Lower lobe of right lung (tissue), 2 donors: Measurements from ENCODE around the gene MED13L. TPM values are rescaled to one million over a fixed set of nuclear protein-coding genes. Genes with fewer than 3 reads are reported as not detected.
A peak's percentile ranks its signal among the peaks of the same experiment; 100 is the strongest.
"Not testable (repeated sequence)": the region's sequence is repeated elsewhere in the genome, so short reads cannot be mapped to it uniquely, and the experiment has no call there.

Experiments used
- ATAC-seq, 2 donors: fragments of 200-7000 bp; cut with Tn5 transposase; one replicate each; pipeline ENCODE4 v1.9.1; 2020 to 2022; ENCODE audit warnings: mild to moderate bottlenecking in 2 of 2, moderate library complexity in 2 of 2
- DNase-seq: peaks from one replicate; pipeline ENCODE4 v3.0.0-alpha.2; 2020
- H3K27ac ChIP-seq: fragments of 200-600 bp; one replicate; pipeline ENCODE4 v1.8.0; 2022
- H3K27me3 ChIP-seq: fragments of 200-600 bp; one replicate; pipeline ENCODE4 v1.8.0; 2022; ENCODE audit warnings: low read depth
- H3K36me3 ChIP-seq: fragments of 200-600 bp; one replicate; pipeline ENCODE4 v1.8.0; 2022; ENCODE audit warnings: mild to moderate bottlenecking
- H3K4me1 ChIP-seq: fragments of 200-600 bp; one replicate; pipeline ENCODE4 v1.8.0; 2022
- H3K4me3 ChIP-seq: fragments of 200-600 bp; one replicate; pipeline ENCODE4 v1.8.0; 2022; ENCODE audit warnings: mild to moderate bottlenecking
- H3K9me3 ChIP-seq: fragments of 200-600 bp; one replicate; pipeline ENCODE4 v1.8.0; 2022
- CTCF ChIP-seq: fragments of 200-600 bp; IDR thresholded peaks from one replicate; pipeline ENCODE4 v1.8.0; 2022; ENCODE audit warnings: antibody characterized with exemption, mild to moderate bottlenecking
- intact Hi-C: fragments of 100-400 bp; cut with DNase I; formaldehyde crosslinking; loops from one replicate; pipeline ENCODE4 v1.11.0; 2022
- total RNA-seq: library from RNA; stranded (reverse); fragmentation: NEBNext Ultra II Directional; extraction: Animal tissue kit (Norgen Biotek cat#: 25700); gene quantifications from one replicate; pipeline ENCODE4 v1.2.1, GENCODE V29; 2021
- donor health status: DM: no; HTN: yes; CAD: no; lungs with severe emphysema.

Gene MED13L
- total RNA-seq, 1 donor from 2014 or later = 148 TPM

GRCh38 chr12:116133149-116133548 lies 144.3 kb downstream of the MED13L start:
- Histone ChIP-seq H3K27me3 (no peaks in the 10 kb centered on the region), H3K9me3 (no peaks in the 10 kb centered on the region), H3K4me3 (no peak overlapping the region), H3K27ac (no peak overlapping the region), H3K36me3 (no peaks in the 10 kb centered on the region), H3K4me1 (peaks cover 69% of the 10 kb centered on the region)
- no peak for DNase-seq
- TF ChIP-seq CTCF = no peak
- intact Hi-C loops = no loop called here
- ATAC-seq = peak; percentile 88 to 89

GRCh38 chr12:116131987-116132386 lies 145.5 kb downstream of the MED13L start:
- intact Hi-C loops, H3K27me3 ChIP-seq, H3K27ac ChIP-seq, H3K36me3 ChIP-seq, H3K4me3 ChIP-seq, H3K9me3 ChIP-seq: not testable (repeated sequence)
- H3K4me1 ChIP-seq = peaks cover 75% of the 10 kb centered on the region
- DNase-seq (peak; percentile 53), ATAC-seq (peak; percentile 71 to 81)

GRCh38 chr12:116131176-116131575 lies 146.3 kb downstream of the MED13L start:
- TF ChIP-seq CTCF = no peak
- ATAC-seq (no peak), DNase-seq (no peak)
- no peaks in the 10 kb centered on the region for H3K9me3 ChIP-seq
- H3K27me3 ChIP-seq = no peaks in the 10 kb centered on the region
- peaks cover 76% of the 10 kb centered on the region for H3K4me1 ChIP-seq
- H3K4me3 ChIP-seq = no peak overlapping the region
- intact Hi-C loops = no loop called here
- H3K27ac ChIP-seq = no peak overlapping the region
- H3K36me3 ChIP-seq = no peaks in the 10 kb centered on the region

- Histone ChIP-seq H3K4me3 (no peak overlapping the region), H3K36me3 (no peaks in the 10 kb centered on the region), H3K4me1 (peaks cover 72% of the 10 kb centered on the region), H3K27ac (no peak overlapping the region), H3K27me3 (no peaks in the 10 kb centered on the region), H3K9me3 (no peaks in the 10 kb centered on the region)
- TF ChIP-seq CTCF = no peak
- intact Hi-C loops = no loop called here
- ATAC-seq (no peak), DNase-seq (no peak)
These were observed 147.1 kb downstream of the MED13L start for GRCh38 chr12:116130431-116130830.

- H3K27ac ChIP-seq = no peak overlapping the region
- intact Hi-C loops = no loop called here
- ATAC-seq (no peak), DNase-seq (no peak)
- TF ChIP-seq CTCF = no peak
- H3K4me1 ChIP-seq = peaks cover 69% of the 10 kb centered on the region
- H3K9me3 ChIP-seq = no peaks in the 10 kb centered on the region
- no peak overlapping the region for H3K4me3 ChIP-seq
- no peaks in the 10 kb centered on the region for H3K27me3 ChIP-seq
- no peaks in the 10 kb centered on the region for H3K36me3 ChIP-seq
These were observed 148.7 kb downstream of the MED13L start for GRCh38 chr12:116128779-116129178.

GRCh38 chr12:116127859-116128258 lies 149.6 kb downstream of the MED13L start:
- H3K4me3 ChIP-seq = no peak overlapping the region
- ATAC-seq = no peak
- no peak overlapping the region for H3K27ac ChIP-seq
- H3K4me1 ChIP-seq = peaks cover 69% of the 10 kb centered on the region
- TF ChIP-seq CTCF = no peak
- H3K27me3 ChIP-seq = no peaks in the 10 kb centered on the region
- no peaks in the 10 kb centered on the region for H3K36me3 ChIP-seq
- H3K9me3 ChIP-seq = no peaks in the 10 kb centered on the region
- no peak for DNase-seq
- intact Hi-C loops = no loop called here
